LoVo (cell line): ENCODE results near the gene MAN2C1.
"Not testable (repeated sequence)": the region's sequence is repeated elsewhere in the genome, so short reads cannot be mapped to it uniquely, and the experiment has no call there.

Source experiments
- DNase-seq: peaks from one replicate; pipeline ENCODE4 v3.0.0-alpha.2; 2016; ENCODE audit warnings: low spot score

MAN2C1 gene

GRCh38 chr15:75367913-75368688 is at the start of gene MAN2C1:
MAN2C1 (minus strand) TSS chr15:75368607; CDS start chr15:75368583, 24 bp downstream.
- DNase-seq: peak; percentile 99

- DNase-seq: no peak
Measured at GRCh38 chr15:75416584-75416983, 48.2 kb upstream of the MAN2C1 start.

GRCh38 chr15:75410196-75410595 is 41.8 kb upstream of the MAN2C1 start:
- DNase-seq: no peak

GRCh38 chr15:75407083-75407482 is 38.7 kb upstream of the MAN2C1 start:
- no peak for DNase-seq

- no peak for DNase-seq
Measured at GRCh38 chr15:75403892-75404291, 35.5 kb upstream of the MAN2C1 start.

- no peak for DNase-seq
Measured at GRCh38 chr15:75397494-75397893, 29.1 kb upstream of the MAN2C1 start.

GRCh38 chr15:75389791-75390382 is 21.5 kb upstream of the MAN2C1 start:
- DNase-seq: no peak

- DNase-seq: not testable (repeated sequence)
Measured at GRCh38 chr15:75383986-75384385, 15.6 kb upstream of the MAN2C1 start.

- DNase-seq: no peak
Measured at GRCh38 chr15:75380773-75381172, 12.4 kb upstream of the MAN2C1 start.

- no peak for DNase-seq
Measured at GRCh38 chr15:75371901-75372688, 3.7 kb upstream of the MAN2C1 start.

- DNase-seq: no peak
Measured at GRCh38 chr15:75371486-75371885, 3.1 kb upstream of the MAN2C1 start.

- no peak for DNase-seq
Measured at GRCh38 chr15:75369897-75370581, 1.6 kb upstream of the MAN2C1 start.

- DNase-seq: no peak
Measured at GRCh38 chr15:75368689-75369239, 357 bp upstream of the MAN2C1 start.

GRCh38 chr15:75367406-75367912 is 948 bp downstream of the MAN2C1 start:
- no peak for DNase-seq

- DNase-seq: no peak
Measured at GRCh38 chr15:75367006-75367405, 1.4 kb downstream of the MAN2C1 start.

GRCh38 chr15:75366163-75366562 is 2.2 kb downstream of the MAN2C1 start:
- no peak for DNase-seq

GRCh38 chr15:75364881-75365280 is 3.5 kb downstream of the MAN2C1 start:
- no peak for DNase-seq

GRCh38 chr15:75363786-75364185 is 4.6 kb downstream of the MAN2C1 start:
- DNase-seq: no peak

GRCh38 chr15:75362642-75363249 is 5.7 kb downstream of the MAN2C1 start:
- DNase-seq: no peak

GRCh38 chr15:75361989-75362641 is 6.3 kb downstream of the MAN2C1 start:
- no peak for DNase-seq
